Neuronal stem cell (in vitro differentiated cells): ENCODE data around the gene TPP1.
A peak's percentile ranks its signal among the peaks of the same experiment; 100 is the strongest.

Source experiments
- DNase-seq: peaks from one replicate; pipeline ENCODE4 v3.0.0-alpha.2; 2013; ENCODE audit warnings: low spot score
- H2AFZ ChIP-seq: one replicate; pipeline ENCODE4 v1.6.1; 2013; ENCODE audit warnings: mild to moderate bottlenecking, low read length, inconsistent platforms
- H2AK5ac ChIP-seq: 2 replicates; pipeline ENCODE4 v1.6.1; 2013; ENCODE audit warnings: low read depth, mild to moderate bottlenecking, inconsistent platforms, low read length, moderate library complexity, mixed read lengths
- H2BK120ac ChIP-seq: 2 replicates; pipeline ENCODE4 v1.6.1; 2013; ENCODE audit warnings: low read depth, mild to moderate bottlenecking, inconsistent platforms, low read length, moderate library complexity, mixed read lengths
- H2BK12ac ChIP-seq: one replicate; pipeline ENCODE4 v1.6.1; 2013; ENCODE audit warnings: low read length, inconsistent platforms
- H2BK15ac ChIP-seq: 2 replicates; pipeline ENCODE4 v1.6.1; 2013; ENCODE audit warnings: mild to moderate bottlenecking, low read length, inconsistent platforms, mixed read lengths
- H2BK5ac ChIP-seq: one replicate; pipeline ENCODE4 v1.6.1; 2013; ENCODE audit warnings: inconsistent platforms, mild to moderate bottlenecking, low read length, moderate library complexity
- H3K14ac ChIP-seq: one replicate; pipeline ENCODE4 v1.6.1; 2013; ENCODE audit warnings: low read length, inconsistent platforms
- H3K18ac ChIP-seq: 2 replicates; pipeline ENCODE4 v1.6.1; 2013; ENCODE audit warnings: low read length, inconsistent platforms
- H3K23ac ChIP-seq: 2 replicates; pipeline ENCODE4 v1.6.1; 2013; ENCODE audit warnings: low read depth, mild to moderate bottlenecking, mixed read lengths, low read length, inconsistent platforms; ENCODE audit not compliant: poor library complexity
- H3K27ac ChIP-seq: replicated peaks from 3 replicates; pipeline ENCODE4 v1.5.1; 2013; ENCODE audit warnings: low read length, inconsistent platforms
- H3K27me3 ChIP-seq, 3 experiments: 2 replicates each; pipeline ENCODE4 v1.6.1; 2013; ENCODE audit warnings: low read length in 3 of 3, mild to moderate bottlenecking in 2 of 3, inconsistent platforms in 1 of 3, low read depth in 1 of 3, mixed read lengths in 1 of 3, moderate library complexity in 1 of 3; ENCODE audit not compliant: control insufficient read depth in 3 of 3, insufficient read depth in 3 of 3
- H3K36me3 ChIP-seq, 2 donors: replicated peaks in 1 of 2; 2 replicates each; pipeline ENCODE4 v1.6.1; 2013; ENCODE audit warnings: low read length in 2 of 2; ENCODE audit not compliant: control insufficient read depth in 2 of 2, insufficient read depth in 2 of 2
- H3K4ac ChIP-seq: 2 replicates; pipeline ENCODE4 v1.6.1; 2013; ENCODE audit warnings: inconsistent platforms, mild to moderate bottlenecking, low read length, moderate library complexity
- H3K4me1 ChIP-seq, 2 donors: 1 replicate in 1 of 2; 2 replicates in 1 of 2; pipeline ENCODE4 v1.6.1; 2013; ENCODE audit warnings: low read length in 2 of 2, low read depth in 1 of 2; ENCODE audit not compliant: control insufficient read depth in 2 of 2, insufficient read depth in 1 of 2
- H3K4me2 ChIP-seq: one replicate; pipeline ENCODE4 v1.6.1; 2013; ENCODE audit warnings: mild to moderate bottlenecking, low read length, inconsistent platforms; ENCODE audit not compliant: insufficient read depth, poor library complexity, severe bottlenecking
- H3K4me3 ChIP-seq, 2 donors: 2 replicates each; pipeline ENCODE4 v1.5.1; 2013; ENCODE audit warnings: low read length in 2 of 2, mild to moderate bottlenecking in 2 of 2, inconsistent platforms in 1 of 2, moderate library complexity in 1 of 2
- H3K79me1 ChIP-seq: one replicate; pipeline ENCODE4 v1.6.1; 2013; ENCODE audit warnings: low read depth, mild to moderate bottlenecking, inconsistent platforms, low read length, moderate library complexity
- H3K9ac ChIP-seq: one replicate; pipeline ENCODE4 v1.6.1; 2013; ENCODE audit warnings: mild to moderate bottlenecking, low read depth, low read length, inconsistent platforms; ENCODE audit not compliant: poor library complexity
- H3K9me3 ChIP-seq, 2 donors: replicated peaks in 1 of 2; 2 replicates each; pipeline versions ENCODE3 to v1.6.1; 2013; ENCODE audit warnings: low read length in 2 of 2, mild to moderate bottlenecking in 2 of 2, inconsistent platforms in 1 of 2, low read depth in 1 of 2, mixed read lengths in 1 of 2, moderate library complexity in 1 of 2; ENCODE audit not compliant: control insufficient read depth in 2 of 2, insufficient read depth in 1 of 2
- H4K8ac ChIP-seq: one replicate; pipeline ENCODE4 v1.6.1; 2013; ENCODE audit warnings: low read depth, mild to moderate bottlenecking, inconsistent platforms, low read length, moderate library complexity
- H4K91ac ChIP-seq: one replicate; pipeline ENCODE4 v1.6.1; 2013; ENCODE audit warnings: low read length, low read depth, mild to moderate bottlenecking, inconsistent platforms; ENCODE audit not compliant: poor library complexity
- WGBS, 2 donors: extraction: QIAGEN DNeasy Blood & Tissue Kit; methylation state at CpG; one replicate each; pipeline ENCODE4 v1.1.7; 2013; ENCODE audit warnings: missing lambda C conversion rate in 2 of 2, mixed read lengths in 1 of 2; ENCODE audit not compliant: insufficient read length in 2 of 2, insufficient replicate concordance in 1 of 2; ENCODE audit errors: extremely low coverage in 2 of 2; 5-methylcytosine and 5-hydroxymethylcytosine counted together

TPP1 gene

GRCh38 chr11:6612213-6613041 is 6.8 kb downstream of the TPP1 start, which contains the start of gene TAF10:
TSS of gene TAF10 (minus strand) at chr11:6612216. CDS start at chr11:6612189, 27 bp downstream.
- Histone ChIP-seq H3K27ac (peak within 1 kb of the TSS; percentile 95), H3K4me2 (peak within 1 kb of the TSS; percentile 95), H3K4me1 (peaks cover 4 to 17% of the 10 kb centered on the region in 2 donors), H4K8ac (peak within 1 kb of the TSS; percentile 87), H3K18ac (peak within 1 kb of the TSS; percentile 96), H3K14ac (peak within 1 kb of the TSS; percentile 89), H2BK5ac (no peak within 1 kb of the TSS), H3K27me3 (no peaks in the 10 kb centered on the region), H3K9ac (peak within 1 kb of the TSS; percentile 99), H3K79me1 (peaks cover 3% of the 10 kb centered on the region), H4K91ac (no peak within 1 kb of the TSS), H2AFZ (peak within 1 kb of the TSS; percentile 87), H2BK12ac (peak within 1 kb of the TSS; percentile 91), H2BK120ac (peak within 1 kb of the TSS; percentile 42), H3K36me3 (peaks cover 38 to 63% of the 10 kb centered on the region in 2 donors), H2AK5ac (no peak within 1 kb of the TSS), H3K4ac (no peak within 1 kb of the TSS), H3K9me3 (no peaks in the 10 kb centered on the region), H3K4me3 (peak within 1 kb of the TSS; percentile 66 to 88), H3K23ac (peak within 1 kb of the TSS; percentile 90), H2BK15ac (no peak within 1 kb of the TSS)
- WGBS, 2 donors = no CpG with 5 or more reads among the region's 51 CpGs
- peak; percentile 90 for DNase-seq

DNA sequence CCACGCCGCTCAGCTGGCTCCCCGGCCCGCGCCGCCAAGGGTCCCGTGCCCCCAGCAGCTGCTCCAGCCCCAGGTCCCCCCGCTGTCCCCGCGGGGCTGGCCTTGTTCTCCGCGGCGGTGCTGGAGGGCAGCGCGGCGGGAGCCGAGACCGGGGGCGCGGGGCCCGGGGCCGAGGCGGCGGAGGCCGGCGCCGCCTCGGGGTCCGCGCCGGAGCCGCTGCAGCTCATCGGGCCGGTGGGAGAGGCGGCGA is 7.3 kb downstream of the TPP1 start:
- H3K36me3 ChIP-seq = peaks cover 38 to 66% of the 10 kb centered on the region in 2 donors
- no peak overlapping the region for H2BK15ac ChIP-seq
- no peaks in the 10 kb centered on the region for H3K9me3 ChIP-seq
- peak overlapping the region; percentile 73 for H3K18ac ChIP-seq
- no CpG with 5 or more reads among the region's 36 CpGs for WGBS, 2 donors
- H3K79me1 ChIP-seq = peaks cover 3% of the 10 kb centered on the region
- no peak overlapping the region for H3K27ac ChIP-seq
- peaks cover 5 to 21% of the 10 kb centered on the region in 2 donors for H3K4me1 ChIP-seq
- no peak overlapping the region for H2BK12ac ChIP-seq
- no peak overlapping the region for H2BK120ac ChIP-seq
- peak overlapping the region; percentile 90 for H3K23ac ChIP-seq
- peak overlapping the region; percentile 87 for H2AFZ ChIP-seq
- peak overlapping the region; percentile 74 for H3K4me2 ChIP-seq
- no peak overlapping the region for H2BK5ac ChIP-seq
- peak overlapping the region; percentile 66 to 88 for H3K4me3 ChIP-seq
- H3K14ac ChIP-seq = peak overlapping the region; percentile 12
- H3K9ac ChIP-seq = peak overlapping the region; percentile 95
- no peak for DNase-seq
- H4K8ac ChIP-seq = no peak overlapping the region
- H3K4ac ChIP-seq = no peak overlapping the region
- no peak overlapping the region for H4K91ac ChIP-seq
- no peak overlapping the region for H2AK5ac ChIP-seq
- H3K27me3 ChIP-seq = no peaks in the 10 kb centered on the region

GRCh38 chr11:6611092-6611962 is 7.9 kb downstream of the TPP1 start:
- DNase-seq = no peak
- H3K4me2 ChIP-seq = peak overlapping the region; percentile 74
- no peak overlapping the region for H4K8ac ChIP-seq
- H2BK12ac ChIP-seq = no peak overlapping the region
- no peak overlapping the region for H3K4ac ChIP-seq
- H3K4me3 ChIP-seq = peak overlapping the region; percentile 66 to 88
- no peak overlapping the region for H2BK120ac ChIP-seq
- H3K27ac ChIP-seq = no peak overlapping the region
- H3K23ac ChIP-seq = peak overlapping the region; percentile 90
- no CpG with 5 or more reads among the region's 39 CpGs for WGBS, 2 donors
- H3K79me1 ChIP-seq = peaks cover 3% of the 10 kb centered on the region
- peak overlapping the region; percentile 12 for H3K14ac ChIP-seq
- H3K9me3 ChIP-seq = no peaks in the 10 kb centered on the region
- no peak overlapping the region for H2AK5ac ChIP-seq
- peak overlapping the region; percentile 95 for H3K9ac ChIP-seq
- H3K27me3 ChIP-seq = no peaks in the 10 kb centered on the region
- peaks cover 38 to 70% of the 10 kb centered on the region in 2 donors for H3K36me3 ChIP-seq
- H3K18ac ChIP-seq = peak overlapping the region; percentile 73
- no peak overlapping the region for H2BK15ac ChIP-seq
- H3K4me1 ChIP-seq = peaks cover 9 to 26% of the 10 kb centered on the region in 2 donors
- H2AFZ ChIP-seq = peak overlapping the region; percentile 87
- no peak overlapping the region for H4K91ac ChIP-seq
- no peak overlapping the region for H2BK5ac ChIP-seq

- peaks cover 38 to 69% of the 10 kb centered on the region in 2 donors for H3K36me3 ChIP-seq
- H3K14ac ChIP-seq = no peak overlapping the region
- no peak overlapping the region for H2AK5ac ChIP-seq
- H2BK12ac ChIP-seq = no peak overlapping the region
- WGBS, 2 donors = no CpG with 5 or more reads among the region's 6 CpGs
- no peak for DNase-seq
- H3K27me3 ChIP-seq = no peaks in the 10 kb centered on the region
- H3K27ac ChIP-seq = no peak overlapping the region
- peaks cover 3% of the 10 kb centered on the region for H3K79me1 ChIP-seq
- no peak overlapping the region for H3K18ac ChIP-seq
- no peak overlapping the region for H2BK5ac ChIP-seq
- no peak overlapping the region for H4K8ac ChIP-seq
- H3K4me1 ChIP-seq = peaks cover 9 to 28% of the 10 kb centered on the region in 2 donors
- H3K4me2 ChIP-seq = no peak overlapping the region
- no peaks in the 10 kb centered on the region for H3K9me3 ChIP-seq
- no peak overlapping the region for H2BK120ac ChIP-seq
- H4K91ac ChIP-seq = no peak overlapping the region
- no peak overlapping the region for H3K23ac ChIP-seq
- peak overlapping the region in 1 of 2 donors; percentile 66 for H3K4me3 ChIP-seq
- H2AFZ ChIP-seq = no peak overlapping the region
- no peak overlapping the region for H3K4ac ChIP-seq
- no peak overlapping the region for H3K9ac ChIP-seq
- no peak overlapping the region for H2BK15ac ChIP-seq
These were observed 8.6 kb downstream of the TPP1 start for GRCh38 chr11:6610591-6610990.
